ENCODE measurements around the gene LCN2.
"Not testable (repeated sequence)": the region's sequence is repeated elsewhere in the genome, so short reads cannot be mapped to it uniquely, and the experiment has no call there.

DNA sequence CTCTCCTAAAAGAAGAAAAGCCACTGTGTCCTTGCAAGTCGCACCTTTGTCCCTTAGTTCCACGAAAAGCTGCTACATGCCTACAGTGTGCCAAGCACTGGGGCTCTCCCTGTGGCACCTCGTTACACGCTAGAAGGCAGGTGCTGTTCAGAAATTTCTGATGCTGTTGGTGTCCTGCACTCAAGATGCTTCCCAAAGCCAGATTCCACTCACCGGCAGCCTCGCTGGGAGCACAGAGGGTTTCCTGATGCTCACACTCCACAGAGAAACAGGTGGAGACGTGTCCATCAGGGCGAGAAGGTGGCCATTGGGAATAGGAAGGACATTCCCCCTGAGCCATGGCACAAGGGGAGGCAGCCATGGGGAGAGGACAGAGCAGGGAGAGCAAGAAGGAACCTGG, 17.9 kb upstream of the LCN2 start:
- TF ChIP-seq, protein P1, sequence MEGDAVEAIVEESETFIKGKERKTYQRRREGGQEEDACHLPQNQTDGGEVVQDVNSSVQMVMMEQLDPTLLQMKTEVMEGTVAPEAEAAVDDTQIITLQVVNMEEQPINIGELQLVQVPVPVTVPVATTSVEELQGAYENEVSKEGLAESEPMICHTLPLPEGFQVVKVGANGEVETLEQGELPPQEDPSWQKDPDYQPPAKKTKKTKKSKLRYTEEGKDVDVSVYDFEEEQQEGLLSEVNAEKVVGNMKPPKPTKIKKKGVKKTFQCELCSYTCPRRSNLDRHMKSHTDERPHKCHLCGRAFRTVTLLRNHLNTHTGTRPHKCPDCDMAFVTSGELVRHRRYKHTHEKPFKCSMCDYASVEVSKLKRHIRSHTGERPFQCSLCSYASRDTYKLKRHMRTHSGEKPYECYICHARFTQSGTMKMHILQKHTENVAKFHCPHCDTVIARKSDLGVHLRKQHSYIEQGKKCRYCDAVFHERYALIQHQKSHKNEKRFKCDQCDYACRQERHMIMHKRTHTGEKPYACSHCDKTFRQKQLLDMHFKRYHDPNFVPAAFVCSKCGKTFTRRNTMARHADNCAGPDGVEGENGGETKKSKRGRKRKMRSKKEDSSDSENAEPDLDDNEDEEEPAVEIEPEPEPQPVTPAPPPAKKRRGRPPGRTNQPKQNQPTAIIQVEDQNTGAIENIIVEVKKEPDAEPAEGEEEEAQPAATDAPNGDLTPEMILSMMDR (IDR thresholded peaks at IDR 0.05): not testable (repeated sequence)
- not testable (repeated sequence) for TF ChIP-seq ZFX (IDR thresholded peaks at IDR 0.05; ENCODE audit: borderline replicate concordance)

Measured in 22Rv1 (cell line).